DOHH2 (cell line): ENCODE measurements around the gene MFF.

ENCODE experiments used
- CTCF ChIP-seq: fragments of 200-600 bp; sonication (generic); IDR thresholded peaks from one replicate; pipeline ENCODE4 v1.5.1; 2014; ENCODE audit warnings: antibody characterized with exemption, mild to moderate bottlenecking, low read depth, low read length; ENCODE audit not compliant: poor library complexity, severe bottlenecking
- EZH2phosphoT487 ChIP-seq: fragments of 200-600 bp; sonication (generic); IDR thresholded peaks from 2 replicates; pipeline ENCODE4 v1.6.1; 2017; ENCODE audit warnings: borderline replicate concordance, mild to moderate bottlenecking, antibody characterized with exemption, low read length, moderate library complexity, mixed read lengths

DNA sequence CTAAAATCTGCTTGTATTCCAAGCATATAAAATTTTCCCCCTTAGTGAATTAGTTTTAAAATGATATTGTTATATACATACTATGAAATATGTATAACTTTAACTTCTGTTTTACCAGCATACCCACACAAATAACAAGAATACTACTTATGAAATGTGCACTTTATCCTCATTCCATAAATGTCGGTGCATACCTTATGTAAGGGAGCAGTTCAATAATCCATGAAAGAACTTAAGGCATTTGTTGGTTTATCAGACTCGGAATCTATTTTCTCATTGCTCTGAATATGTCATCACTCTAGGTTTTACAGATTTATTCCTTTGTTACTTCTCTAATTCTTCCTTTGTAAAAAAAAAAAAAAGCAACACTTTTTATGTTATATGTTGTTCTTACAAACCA is 12.5 kb upstream of the MFF start:
- no peak for TF ChIP-seq CTCF
- TF ChIP-seq EZH2phosphoT487: no peak
